PC-3 (cell line): Measurements from ENCODE around the gene SLC12A3.

Source experiments
- CTCF ChIP-seq: fragments of 300-600 bp; sonication (generic); conservative IDR thresholded peaks from 2 replicates; pipeline ENCODE4 v1.5.1; 2017; ENCODE audit warnings: antibody characterized with exemption, low read depth, mild to moderate bottlenecking, low read length
- EZH2 ChIP-seq: fragments of 300-600 bp; sonication (generic); IDR thresholded peaks from one replicate; pipeline ENCODE4 v1.6.1; 2017; ENCODE audit warnings: antibody characterized with exemption, mild to moderate bottlenecking, low read length; ENCODE audit not compliant: unreplicated experiment
- EZH2phosphoT487 ChIP-seq: fragments of 300-600 bp; sonication (generic); IDR thresholded peaks from 2 replicates; pipeline ENCODE4 v1.6.1; 2018; ENCODE audit warnings: mild to moderate bottlenecking, antibody characterized with exemption, low read length, borderline replicate concordance

GRCh38 chr16:56851671-56852400 is 13.2 kb upstream of the SLC12A3 start:
- TF ChIP-seq CTCF (peak; percentile 49), EZH2phosphoT487 (no peak), EZH2 (no peak)
